Skeletal muscle tissue (tissue), 4 donors: ENCODE measurements around the gene TIMM44. TPM values are rescaled to one million over a fixed set of nuclear protein-coding genes. Genes with fewer than 3 reads are reported as not detected.

Experiments
- H3K27ac ChIP-seq: one replicate; pipeline ENCODE4 v1.7.0; 2013; ENCODE audit warnings: mild to moderate bottlenecking, low read depth, low read length, inconsistent platforms
- H3K27me3 ChIP-seq, 3 donors: one replicate each; pipeline ENCODE4 v1.7.0; 2013; ENCODE audit warnings: low read length in 3 of 3; ENCODE audit not compliant: control insufficient read depth in 3 of 3, insufficient read depth in 3 of 3
- H3K36me3 ChIP-seq, 3 donors: one replicate each; pipeline ENCODE4 v1.7.0; 2013; ENCODE audit warnings: low read length in 3 of 3; ENCODE audit not compliant: control insufficient read depth in 3 of 3, insufficient read depth in 3 of 3
- H3K4me1 ChIP-seq, 3 donors: one replicate each; pipeline ENCODE4 v1.7.0; 2013; ENCODE audit warnings: low read length in 3 of 3, mild to moderate bottlenecking in 3 of 3; ENCODE audit not compliant: control insufficient read depth in 3 of 3, insufficient read depth in 3 of 3
- H3K4me3 ChIP-seq, 3 donors: one replicate each; pipeline ENCODE4 v1.7.0; 2013; ENCODE audit warnings: low read length in 3 of 3
- H3K9ac ChIP-seq, 3 donors: one replicate each; pipeline ENCODE4 v1.7.0; 2013; ENCODE audit warnings: low read length in 3 of 3, mild to moderate bottlenecking in 3 of 3, moderate library complexity in 2 of 3, low read depth in 1 of 3
- H3K9me3 ChIP-seq, 3 donors: one replicate each; pipeline ENCODE4 v1.7.0; 2013; ENCODE audit warnings: low read length in 3 of 3; ENCODE audit not compliant: control insufficient read depth in 3 of 3
- total RNA-seq: library from RNA; depleted of rRNA; stranded (reverse); fragments of >200 nt; gene quantifications from one replicate; pipeline ENCODE4 v1.2.3, GENCODE V29; 2014
- donor health status: Osteomylitis.

Gene TIMM44
- total RNA-seq, 1 donor from 2014 or later, result 36.0 TPM

DNA sequence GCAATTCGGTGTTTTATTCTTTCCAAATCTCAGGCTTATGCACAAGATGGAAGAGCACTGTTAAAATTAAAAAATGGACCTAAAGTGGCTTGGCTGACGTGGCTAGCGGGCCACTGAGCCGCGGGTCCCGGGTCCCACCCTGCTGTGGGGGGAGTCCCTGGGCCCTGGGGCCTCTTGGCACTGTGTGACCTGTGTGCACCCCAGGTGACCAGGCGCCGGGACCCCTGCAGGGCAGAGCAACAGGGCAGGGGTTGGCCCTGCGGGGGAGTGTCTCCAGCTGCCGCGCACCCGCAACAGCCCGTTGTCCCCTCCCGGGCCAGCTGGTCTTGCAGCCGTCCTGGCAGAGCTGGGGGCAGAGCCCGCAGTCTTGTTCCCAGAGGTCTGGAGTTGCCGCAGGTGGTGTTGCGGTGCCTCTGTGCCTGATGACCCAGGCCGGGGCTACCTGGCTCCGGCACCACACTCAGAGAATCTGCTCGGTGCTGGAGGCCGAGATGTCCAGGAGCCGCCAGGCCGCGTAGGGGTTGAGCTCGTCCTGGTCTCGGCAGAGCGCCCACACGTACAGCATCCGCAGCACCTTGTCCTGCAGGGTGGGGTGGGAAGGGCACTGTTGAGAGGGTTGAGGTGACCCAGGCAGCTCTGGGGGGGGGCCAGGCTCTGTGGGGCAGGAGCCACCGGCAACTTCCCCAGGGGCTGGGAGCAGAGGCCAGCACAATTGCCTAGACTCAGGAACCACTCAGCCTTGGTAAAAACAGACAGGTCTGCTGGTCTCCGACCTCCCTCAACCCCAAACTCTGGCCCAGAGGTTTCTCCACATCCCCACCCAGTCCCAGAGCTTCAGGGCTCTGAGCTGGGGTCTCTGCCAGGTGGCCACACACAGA lies 16.5 kb downstream of the TIMM44 start:
- Histone ChIP-seq H3K4me1 (peaks cover 21 to 28% (median 27%) of the 10 kb centered on the region in 3 donors), H3K9ac (peak overlapping the region in 1 of 3 donors; percentile 60), H3K27ac (no peak overlapping the region)

DNA sequence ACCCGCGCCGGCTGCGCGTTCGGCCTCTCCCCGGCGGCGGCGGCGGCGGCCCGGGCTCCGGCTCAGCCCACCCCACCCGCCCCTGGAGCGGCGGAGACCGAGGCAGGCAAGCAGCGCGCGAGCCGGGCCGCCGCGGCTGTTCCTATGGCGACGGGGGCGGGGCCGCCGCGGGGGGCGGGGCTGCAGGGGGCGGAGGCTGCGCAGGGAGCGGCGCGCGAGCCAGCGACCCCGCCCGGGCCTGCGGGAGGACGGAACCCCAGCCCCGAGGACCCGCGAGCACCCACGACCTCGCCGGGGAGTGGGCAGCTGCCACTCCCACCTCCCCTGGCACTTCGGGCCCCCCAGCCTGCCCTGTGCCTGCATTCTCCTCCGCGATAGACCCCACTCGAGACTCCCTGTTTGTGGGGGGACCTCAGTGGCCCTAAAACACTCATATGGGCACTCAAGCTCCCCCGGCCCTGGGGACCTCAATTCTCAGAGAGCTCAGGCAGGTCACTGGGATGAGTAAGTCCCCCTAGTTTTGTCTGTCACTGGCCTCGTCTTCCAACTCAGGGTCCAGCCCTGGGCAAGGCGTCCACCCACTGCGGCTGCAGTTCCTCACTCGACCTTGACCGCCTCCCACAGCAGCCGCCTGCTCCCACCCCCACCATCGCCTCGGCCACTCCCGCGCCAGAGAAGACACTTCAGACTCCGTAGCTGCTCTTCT lies 17.3 kb downstream of the TIMM44 start, which contains the start of gene CTXN1:
CTXN1 (minus strand) TSS at position 115 of the 706 bp plus-strand sequence. CDS start 597 bp downstream, outside the sequence.
- no peaks in the 10 kb centered on the region for H3K9me3 ChIP-seq
- H3K9ac ChIP-seq, result peak within 1 kb of the TSS in 1 of 3 donors; percentile 60
- H3K27me3 ChIP-seq, result no peaks in the 10 kb centered on the region
- H3K36me3 ChIP-seq, result peaks cover 17 to 20% (median 20%) of the 10 kb centered on the region in 3 donors
- peak within 1 kb of the TSS; percentile 43 to 54 (median 51) for H3K4me3 ChIP-seq
- H3K4me1 ChIP-seq, result peaks cover 29 to 36% (median 35%) of the 10 kb centered on the region in 3 donors
- no peak within 1 kb of the TSS for H3K27ac ChIP-seq

More for the DNA sequence above, 16.5 kb downstream of the TIMM44 start:
- Histone ChIP-seq H3K27me3 (no peaks in the 10 kb centered on the region), H3K9me3 (no peaks in the 10 kb centered on the region), H3K36me3 (peaks cover 24 to 27% (median 24%) of the 10 kb centered on the region in 3 donors), H3K4me3 (peak overlapping the region in 2 of 3 donors; percentile 6 to 51)

DNA sequence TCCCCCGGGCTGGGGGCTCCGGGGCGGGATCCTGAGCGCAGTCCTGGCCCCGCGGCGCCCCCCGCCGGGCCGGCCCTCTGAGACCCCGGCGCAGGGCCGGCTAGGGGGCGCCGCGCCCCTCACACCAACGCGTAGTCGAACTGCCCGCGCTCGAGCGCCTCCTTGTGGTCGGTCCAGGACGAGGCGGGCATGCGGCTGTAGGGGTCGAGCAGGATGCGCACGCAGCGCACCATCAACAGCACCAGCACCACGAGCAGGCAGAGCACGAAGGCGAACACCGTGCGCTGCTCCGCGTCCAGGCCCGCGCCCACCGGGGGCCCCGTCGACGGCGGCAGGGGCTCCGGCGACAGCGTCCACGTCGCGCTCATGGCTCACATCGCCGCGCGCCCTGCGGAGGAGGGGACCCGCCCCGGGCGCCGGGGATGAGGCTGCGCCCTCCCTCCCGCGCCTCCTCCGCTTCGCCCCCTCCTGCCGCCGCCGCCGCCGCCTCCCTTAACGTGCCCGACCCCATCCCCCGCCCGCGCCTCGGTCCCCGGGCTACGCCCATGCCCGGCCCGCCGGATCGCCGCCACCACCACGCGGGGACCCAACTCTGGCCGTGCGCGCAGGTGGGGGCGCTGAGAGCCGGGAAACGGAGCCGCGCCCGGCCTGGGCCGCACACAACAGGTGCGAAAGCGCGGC lies 18.2 kb downstream of the TIMM44 start:
- no peaks in the 10 kb centered on the region for H3K9me3 ChIP-seq
- peaks cover 33 to 39% (median 39%) of the 10 kb centered on the region in 3 donors for H3K4me1 ChIP-seq
- peaks cover 10 to 14% (median 13%) of the 10 kb centered on the region in 3 donors for H3K36me3 ChIP-seq
- no peak overlapping the region for H3K27ac ChIP-seq
- peak overlapping the region in 2 of 3 donors; percentile 45 to 48 for H3K4me3 ChIP-seq
- H3K27me3 ChIP-seq, result no peaks in the 10 kb centered on the region
- no peak overlapping the region for H3K9ac ChIP-seq

DNA sequence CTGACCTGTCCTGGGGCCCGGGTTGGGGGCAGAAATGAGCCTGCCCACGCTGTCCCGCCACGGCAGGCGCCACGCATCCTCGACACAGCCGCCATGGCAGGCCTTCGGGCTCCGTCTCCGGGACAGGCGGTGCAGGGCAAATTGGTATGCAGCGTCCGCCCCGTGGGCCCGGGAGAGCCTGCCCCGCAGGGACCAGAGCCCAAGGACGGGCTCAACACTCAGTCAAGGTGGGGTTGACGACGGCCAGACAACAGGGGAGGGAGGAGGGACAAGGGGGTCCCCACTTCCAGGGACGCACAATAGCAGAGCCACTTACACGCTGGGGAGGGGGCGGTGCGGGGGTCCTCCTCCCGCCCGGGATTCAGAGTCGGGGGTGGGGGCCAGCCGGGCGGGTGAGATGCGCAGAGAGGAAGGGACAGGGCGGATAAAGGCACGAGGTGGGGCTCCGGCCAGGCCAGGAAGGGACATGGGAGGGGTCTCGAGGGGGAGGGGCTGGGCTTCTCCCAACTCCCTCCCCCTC lies 18.8 kb downstream of the TIMM44 start:
- Histone ChIP-seq H3K27ac (no peak overlapping the region), H3K36me3 (peaks cover 10 to 13% (median 12%) of the 10 kb centered on the region in 3 donors), H3K27me3 (peaks cover 0 to 2% (median 0%) of the 10 kb centered on the region in 3 donors), H3K4me1 (peaks cover 37 to 43% (median 42%) of the 10 kb centered on the region in 3 donors), H3K9me3 (no peaks in the 10 kb centered on the region), H3K9ac (no peak overlapping the region), H3K4me3 (no peak overlapping the region)

DNA sequence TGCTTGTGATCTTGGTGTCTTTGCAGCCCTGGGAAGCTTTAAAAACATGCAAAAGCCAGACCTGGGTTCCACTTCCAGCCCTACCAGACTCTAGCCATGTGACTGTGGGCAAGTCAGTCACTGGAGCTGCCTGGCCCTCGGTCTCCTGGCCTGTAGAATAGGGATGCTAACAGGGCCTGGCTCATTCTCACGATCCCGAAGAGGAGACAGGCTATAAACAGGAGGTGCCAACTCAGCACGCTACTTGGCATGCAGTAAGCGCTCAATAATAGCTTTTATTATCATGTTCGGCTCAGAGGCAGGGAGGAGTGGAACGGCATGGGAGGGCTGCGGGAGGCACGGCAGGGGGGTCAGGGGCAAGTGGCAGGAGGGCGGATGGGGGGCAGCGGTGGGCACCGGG lies 19.2 kb downstream of the TIMM44 start:
- Histone ChIP-seq H3K27ac (no peak overlapping the region), H3K4me3 (no peak overlapping the region), H3K27me3 (peaks cover 0 to 6% (median 0%) of the 10 kb centered on the region in 3 donors), H3K4me1 (peaks cover 37 to 46% (median 45%) of the 10 kb centered on the region in 3 donors), H3K9ac (no peak overlapping the region), H3K9me3 (no peaks in the 10 kb centered on the region), H3K36me3 (peaks cover 10 to 13% (median 12%) of the 10 kb centered on the region in 3 donors)

DNA sequence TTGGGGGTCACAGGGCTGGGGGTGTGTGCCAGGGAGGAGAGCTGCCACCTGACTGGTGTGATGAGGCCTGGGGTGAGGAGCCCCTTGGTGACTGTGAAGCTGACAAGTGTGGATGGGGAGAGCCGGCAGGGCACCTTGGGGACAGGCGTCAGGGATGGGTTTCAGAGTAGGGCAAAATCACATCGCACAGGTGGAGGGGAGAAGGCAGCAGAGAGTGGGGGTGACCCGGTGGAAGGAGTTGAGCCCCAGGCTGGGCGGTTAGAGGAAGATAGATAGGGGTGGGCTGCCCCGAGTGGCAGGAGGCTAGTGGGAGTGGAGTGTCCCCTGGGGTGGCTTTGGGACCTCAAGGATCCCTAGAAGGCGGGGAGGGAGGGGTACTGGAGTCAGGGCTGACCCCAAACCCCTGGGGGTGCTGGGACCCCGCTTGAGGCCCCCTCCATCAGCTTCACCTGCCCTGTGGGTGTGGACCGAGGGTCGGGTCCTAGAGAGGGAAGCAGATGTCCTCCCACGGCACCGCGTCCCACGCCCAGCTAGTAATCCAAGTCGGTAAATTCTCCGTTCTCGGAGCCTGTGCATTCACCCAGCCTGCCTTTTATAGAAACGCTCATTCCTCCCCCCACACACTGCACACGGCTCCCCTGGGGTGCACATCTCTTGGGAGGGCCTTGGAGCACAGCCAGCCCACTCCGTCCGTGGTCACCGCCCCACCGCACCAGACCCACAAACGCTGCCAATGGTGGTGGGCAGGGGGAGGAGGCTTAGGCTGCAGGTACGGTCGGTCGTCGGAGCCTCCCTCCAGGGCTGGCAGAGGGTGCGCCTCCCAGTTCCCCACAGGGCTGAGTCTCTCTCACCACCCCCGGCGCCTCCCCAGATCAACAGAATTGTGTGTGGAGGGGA lies 19.9 kb downstream of the TIMM44 start:
- no peak overlapping the region for H3K9ac ChIP-seq
- H3K36me3 ChIP-seq, result peaks cover 10 to 13% (median 12%) of the 10 kb centered on the region in 3 donors
- no peaks in the 10 kb centered on the region for H3K9me3 ChIP-seq
- H3K27me3 ChIP-seq, result peaks cover 0 to 13% (median 7%) of the 10 kb centered on the region in 3 donors
- no peak overlapping the region for H3K4me3 ChIP-seq
- peaks cover 34 to 46% (median 42%) of the 10 kb centered on the region in 3 donors for H3K4me1 ChIP-seq
- no peak overlapping the region for H3K27ac ChIP-seq

DNA sequence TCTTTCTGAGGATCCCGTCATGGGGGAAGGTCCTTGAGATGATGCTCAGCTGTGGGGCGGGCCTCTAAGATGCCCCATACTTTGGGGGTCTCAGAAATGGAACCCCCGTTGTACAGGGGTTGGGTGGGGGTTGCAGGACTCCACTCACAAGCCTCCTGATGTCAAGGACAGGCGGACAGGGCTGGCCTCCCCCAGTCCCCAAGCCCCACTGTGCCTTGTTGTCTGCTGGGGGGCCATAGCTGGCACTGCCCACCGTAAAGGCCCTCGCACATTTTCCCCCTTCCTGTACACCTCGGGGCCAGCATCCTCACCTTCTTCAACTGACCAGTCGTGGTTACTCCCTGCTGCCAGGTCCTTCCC lies 20.6 kb downstream of the TIMM44 start:
- no peaks in the 10 kb centered on the region for H3K9me3 ChIP-seq
- no peak overlapping the region for H3K4me3 ChIP-seq
- peaks cover 28 to 42% (median 39%) of the 10 kb centered on the region in 3 donors for H3K4me1 ChIP-seq
- peaks cover 10 to 13% (median 12%) of the 10 kb centered on the region in 3 donors for H3K36me3 ChIP-seq
- no peak overlapping the region for H3K27ac ChIP-seq
- H3K27me3 ChIP-seq, result peaks cover 2 to 20% (median 10%) of the 10 kb centered on the region in 3 donors
- H3K9ac ChIP-seq, result no peak overlapping the region

DNA sequence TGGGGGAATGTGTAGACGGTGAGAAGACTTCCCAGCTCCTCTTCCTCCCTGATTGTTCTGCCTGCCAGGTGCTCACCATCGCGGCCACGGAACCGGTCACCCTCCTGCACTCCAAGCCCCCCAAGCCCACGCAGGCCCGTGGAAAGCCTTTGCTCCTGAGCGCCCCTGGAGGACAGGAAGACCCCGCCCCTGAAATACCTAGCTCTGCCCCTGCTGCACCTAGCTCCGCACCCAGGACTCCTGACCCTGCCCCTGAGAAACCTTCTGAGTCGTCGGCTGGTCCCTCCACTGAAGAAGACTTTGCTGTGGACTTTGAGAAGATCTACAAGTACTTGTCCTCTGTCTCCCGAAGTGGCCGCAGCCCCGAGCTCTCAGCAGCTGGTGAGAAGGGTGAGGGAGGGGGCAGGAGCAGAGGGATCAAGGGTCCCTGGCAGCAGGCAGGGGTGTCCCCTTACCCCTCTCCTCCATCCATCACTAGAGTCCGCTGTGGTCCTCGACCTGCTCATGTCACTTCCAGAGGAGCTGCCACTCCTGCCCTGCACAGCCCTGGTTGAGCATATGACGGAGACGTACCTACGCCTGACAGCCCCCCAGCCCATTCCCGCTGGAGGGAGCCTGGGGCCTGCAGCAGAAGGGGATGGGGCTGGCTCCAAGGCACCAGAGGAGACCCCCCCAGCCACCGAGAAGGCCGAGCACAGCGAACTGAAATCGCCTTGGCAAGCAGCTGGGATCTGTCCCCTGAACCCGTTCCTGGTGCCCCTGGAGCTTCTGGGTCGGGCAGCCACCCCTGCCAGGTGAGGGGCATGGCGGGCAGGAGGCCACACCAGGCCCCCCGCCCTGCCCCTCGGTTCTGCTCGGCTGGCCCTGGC lies 21.3 kb downstream of the TIMM44 start:
- Histone ChIP-seq H3K4me3 (peak overlapping the region; percentile 85 to 88 (median 86)), H3K36me3 (peaks cover 10 to 13% (median 12%) of the 10 kb centered on the region in 3 donors), H3K9me3 (no peaks in the 10 kb centered on the region), H3K4me1 (peaks cover 29 to 43% (median 40%) of the 10 kb centered on the region in 3 donors), H3K9ac (peak overlapping the region in 1 of 3 donors; percentile 79), H3K27me3 (peaks cover 7 to 26% (median 13%) of the 10 kb centered on the region in 3 donors), H3K27ac (no peak overlapping the region)
